Islet precursor cell (in vitro differentiated cells): ENCODE measurements around the gene BRSK1.

Source experiments
- DNase-seq: peaks from one replicate; pipeline ENCODE4 v3.0.0-alpha.2; 2018

BRSK1 gene

DNA sequence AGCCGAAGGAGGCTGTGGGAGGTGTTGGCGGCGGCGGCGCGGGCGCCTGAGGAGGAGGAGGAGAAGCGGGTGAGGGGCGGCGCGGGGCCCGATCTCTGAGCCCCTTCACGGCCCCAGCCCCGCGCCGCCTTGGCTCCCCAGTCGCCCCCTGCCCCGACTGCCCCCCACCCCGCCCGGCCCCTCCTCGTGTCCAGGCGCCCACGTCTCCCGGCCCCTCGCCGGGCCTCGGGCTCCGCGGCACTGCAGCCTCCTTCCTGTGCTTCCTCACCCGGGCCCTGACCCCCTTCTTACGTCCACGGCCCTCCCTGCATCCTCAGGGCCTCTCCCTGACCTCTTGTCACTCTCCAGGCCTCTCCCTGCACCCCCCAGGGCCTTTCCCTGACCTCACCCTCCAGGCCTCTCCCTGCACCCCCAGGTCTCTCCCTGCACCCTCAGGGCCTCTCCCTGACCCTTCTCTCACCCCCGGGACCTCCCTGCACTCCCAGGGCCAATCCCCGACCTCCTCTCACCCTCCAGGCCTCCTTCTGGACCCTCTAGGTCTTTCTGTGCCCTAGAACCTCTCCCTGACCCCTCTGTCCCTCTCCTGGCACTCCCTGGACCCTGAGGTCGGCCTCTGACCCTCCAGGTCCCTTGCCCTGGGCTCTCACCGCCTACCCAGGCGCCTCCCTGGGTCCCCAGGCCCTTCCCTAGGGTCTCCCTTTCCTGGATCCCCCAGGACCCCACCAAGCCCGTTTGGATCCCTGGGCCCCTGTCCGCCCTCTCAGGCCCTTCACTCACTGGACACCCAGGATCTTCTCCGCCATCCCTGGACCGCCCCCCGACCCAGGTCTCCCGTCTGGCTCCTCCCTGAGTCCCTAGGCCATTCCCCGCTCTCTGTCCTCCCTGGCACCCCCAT, 56.3 kb downstream of the BRSK1 start:
- DNase-seq: peak; percentile 56

DNA sequence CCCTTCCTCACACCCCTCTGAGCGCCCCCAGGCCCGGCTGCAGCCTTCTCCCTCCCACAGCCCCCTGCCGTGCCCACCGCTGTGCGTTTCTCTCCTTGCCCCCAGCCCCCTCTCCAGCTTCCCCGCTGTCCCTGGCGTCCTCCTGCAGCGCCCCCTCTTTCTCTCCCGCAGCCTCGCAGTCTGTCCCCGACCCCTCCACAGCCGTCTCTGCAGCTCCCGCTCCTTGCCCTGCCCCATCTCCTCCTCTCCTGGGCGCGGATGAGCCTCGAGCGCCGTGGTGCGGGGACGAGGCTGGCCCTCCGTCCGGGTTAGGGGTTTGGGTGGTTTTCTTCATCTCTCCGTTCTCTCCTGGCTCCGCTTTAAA, 57.0 kb downstream of the BRSK1 start:
- DNase-seq: no peak

DNA sequence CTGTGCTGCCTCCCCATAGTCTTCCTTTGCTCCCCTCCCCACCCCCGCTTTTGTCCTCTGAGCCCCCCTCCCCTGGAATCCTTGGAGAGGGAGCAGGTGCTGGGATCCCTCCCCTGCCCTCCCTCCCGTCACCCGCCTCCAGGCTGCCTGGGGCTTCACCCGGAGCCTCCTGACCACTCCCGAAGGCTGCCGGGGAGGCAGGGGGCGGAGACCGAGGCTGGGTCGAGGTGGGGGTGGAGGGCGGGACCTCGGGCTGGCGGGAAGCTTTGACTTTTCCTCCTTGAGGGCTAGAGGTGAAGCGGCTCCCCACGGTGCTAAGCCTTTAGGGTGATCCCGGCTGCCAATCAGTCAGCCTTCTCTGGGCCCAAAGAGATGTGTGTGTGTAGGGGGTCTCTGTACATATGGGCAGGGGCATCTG, 57.4 kb downstream of the BRSK1 start:
- peak; percentile 91 for DNase-seq

DNA sequence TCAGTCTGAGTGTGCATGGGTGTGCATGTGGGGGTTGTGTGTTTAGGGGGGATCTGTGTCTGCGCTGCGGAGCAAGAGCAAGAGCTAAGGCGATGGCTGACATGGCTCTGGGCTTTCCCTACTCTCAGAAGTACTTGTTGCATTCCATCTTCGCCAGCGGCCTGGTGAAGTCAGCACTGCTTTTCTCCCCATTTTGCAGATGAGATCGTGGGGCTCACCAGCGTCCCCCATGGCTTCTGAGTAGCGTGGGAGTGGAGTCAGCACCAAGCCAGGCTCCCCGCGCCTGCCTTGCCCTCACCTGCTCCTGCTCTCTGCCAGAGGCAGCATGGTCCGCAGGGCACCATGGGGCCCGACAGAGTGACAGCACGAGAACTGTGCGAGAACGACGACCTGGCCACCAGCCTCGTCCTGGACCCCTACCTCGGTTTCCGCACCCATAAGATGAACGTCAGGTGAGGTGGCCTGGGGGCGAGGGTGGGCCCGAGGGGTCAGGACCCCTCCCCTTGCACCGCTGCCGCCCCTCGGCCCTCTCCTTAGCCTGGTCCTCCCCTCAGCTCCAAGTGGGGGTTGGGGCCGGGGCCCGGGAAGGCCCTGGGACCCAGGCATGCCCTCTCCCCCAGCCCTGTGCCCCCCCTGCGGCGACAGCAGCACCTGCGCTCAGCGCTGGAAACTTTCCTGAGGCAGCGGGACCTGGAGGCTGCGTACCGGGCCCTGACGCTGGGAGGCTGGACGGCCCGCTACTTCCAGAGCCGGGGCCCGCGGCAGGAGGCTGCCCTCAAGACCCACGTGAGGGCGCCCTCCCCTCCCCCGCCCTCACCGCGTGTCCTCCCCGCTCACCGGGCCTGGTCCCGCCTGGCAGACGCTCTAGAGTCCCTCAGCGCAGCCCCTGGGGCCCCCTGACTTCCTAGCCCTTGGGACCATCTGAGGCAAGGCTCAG, 58.1 kb downstream of the BRSK1 start:
- DNase-seq: no peak

DNA sequence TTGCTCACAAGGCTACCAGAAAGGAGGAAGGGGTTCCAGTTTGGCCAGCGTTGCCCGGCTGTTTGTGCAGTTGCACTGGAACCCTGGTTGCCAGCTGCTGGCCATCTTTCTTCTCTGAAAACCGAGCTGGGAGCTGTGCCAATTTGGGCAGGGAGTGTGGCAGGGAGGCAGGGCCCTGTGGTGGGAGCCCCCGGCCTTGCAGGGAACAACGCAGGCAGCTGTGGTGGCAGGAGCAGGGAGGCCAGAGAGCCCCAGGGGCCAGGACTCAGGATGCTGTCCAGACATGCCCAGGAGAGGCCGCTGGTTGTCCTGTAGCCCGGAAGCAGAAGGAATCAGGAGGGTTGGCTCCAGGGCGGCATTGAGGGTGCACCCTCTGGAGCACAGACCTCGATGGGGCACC, 60.6 kb downstream of the BRSK1 start:
- peak; percentile 65 for DNase-seq

DNA sequence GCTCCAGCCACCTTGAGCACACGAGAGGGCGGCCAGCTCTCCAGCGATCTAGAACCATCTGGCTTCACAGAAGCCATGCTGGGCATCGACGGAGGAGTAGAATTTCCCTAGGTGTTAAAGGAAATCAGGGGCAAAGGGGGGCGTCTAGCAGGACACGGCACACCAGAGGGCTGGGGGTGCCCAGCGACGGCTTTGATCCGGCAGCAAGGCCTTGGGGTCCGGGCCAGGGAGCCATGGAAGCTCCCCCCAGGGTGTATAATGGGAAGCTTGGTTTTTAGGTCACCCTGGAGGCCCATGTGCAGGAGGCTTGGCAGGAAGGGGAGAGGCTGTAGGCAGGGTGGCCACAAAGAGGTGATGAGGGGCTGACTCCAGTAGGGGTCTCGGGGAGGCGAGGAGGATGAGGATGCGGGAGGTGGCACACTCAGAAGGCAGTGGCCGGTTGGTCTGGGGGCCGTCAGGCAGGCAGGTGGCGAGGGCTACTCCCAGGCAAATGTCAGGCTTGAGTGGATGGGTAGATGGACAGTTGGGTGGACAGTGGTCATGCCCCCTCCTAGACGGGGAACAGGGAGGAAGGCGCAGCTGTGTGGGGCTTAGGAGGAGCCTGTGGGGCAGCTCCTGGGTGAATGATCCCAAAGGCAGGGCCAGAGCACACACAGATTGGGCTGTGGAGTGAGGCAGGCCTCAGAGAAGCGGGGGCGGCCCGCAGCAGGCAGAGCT, 61.5 kb downstream of the BRSK1 start:
- peak; percentile 37 for DNase-seq

DNA sequence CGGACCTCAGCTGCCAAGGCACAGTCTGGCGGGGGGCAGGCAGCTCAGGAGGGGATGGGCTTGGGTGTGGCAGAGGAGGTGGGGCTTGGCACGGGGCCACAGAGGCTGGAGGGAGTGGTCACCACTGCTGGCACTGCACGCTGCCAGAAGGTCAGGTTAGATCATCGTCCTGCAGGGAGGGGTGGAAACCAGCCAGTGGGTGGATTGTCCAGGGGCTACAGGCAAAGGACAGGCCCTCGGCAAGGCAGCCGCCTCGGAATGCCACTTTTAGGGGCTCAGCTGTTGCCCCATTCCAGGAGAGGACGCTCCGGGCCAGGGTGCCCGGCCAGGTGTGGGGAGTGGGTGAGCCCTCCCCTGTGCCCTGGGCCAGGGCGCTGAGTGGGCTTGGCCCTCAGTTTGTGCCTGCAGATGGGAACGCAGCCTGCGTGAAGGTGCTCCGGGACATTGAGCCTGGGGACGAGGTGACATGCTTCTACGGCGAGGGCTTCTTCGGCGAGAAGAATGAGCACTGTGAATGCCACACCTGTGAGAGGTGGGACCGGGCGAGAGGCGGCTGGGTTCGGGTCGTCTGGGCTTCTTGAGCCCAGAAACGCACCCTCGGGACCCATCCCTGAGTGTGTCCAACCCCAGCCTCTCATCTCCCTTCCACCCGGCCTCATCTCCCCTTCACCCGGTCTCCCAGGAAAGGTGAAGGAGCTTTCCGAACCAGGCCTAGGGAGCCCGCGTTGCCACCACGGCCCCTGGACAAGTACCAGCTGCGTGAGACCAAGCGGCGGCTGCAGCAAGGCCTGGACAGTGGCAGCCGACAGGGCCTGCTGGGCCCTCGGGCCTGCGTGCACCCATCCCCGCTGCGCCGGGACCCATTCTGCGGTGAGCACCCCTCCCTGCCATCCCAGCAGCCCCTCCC, 62.3 kb downstream of the BRSK1 start:
- peak; percentile 54 for DNase-seq

DNA sequence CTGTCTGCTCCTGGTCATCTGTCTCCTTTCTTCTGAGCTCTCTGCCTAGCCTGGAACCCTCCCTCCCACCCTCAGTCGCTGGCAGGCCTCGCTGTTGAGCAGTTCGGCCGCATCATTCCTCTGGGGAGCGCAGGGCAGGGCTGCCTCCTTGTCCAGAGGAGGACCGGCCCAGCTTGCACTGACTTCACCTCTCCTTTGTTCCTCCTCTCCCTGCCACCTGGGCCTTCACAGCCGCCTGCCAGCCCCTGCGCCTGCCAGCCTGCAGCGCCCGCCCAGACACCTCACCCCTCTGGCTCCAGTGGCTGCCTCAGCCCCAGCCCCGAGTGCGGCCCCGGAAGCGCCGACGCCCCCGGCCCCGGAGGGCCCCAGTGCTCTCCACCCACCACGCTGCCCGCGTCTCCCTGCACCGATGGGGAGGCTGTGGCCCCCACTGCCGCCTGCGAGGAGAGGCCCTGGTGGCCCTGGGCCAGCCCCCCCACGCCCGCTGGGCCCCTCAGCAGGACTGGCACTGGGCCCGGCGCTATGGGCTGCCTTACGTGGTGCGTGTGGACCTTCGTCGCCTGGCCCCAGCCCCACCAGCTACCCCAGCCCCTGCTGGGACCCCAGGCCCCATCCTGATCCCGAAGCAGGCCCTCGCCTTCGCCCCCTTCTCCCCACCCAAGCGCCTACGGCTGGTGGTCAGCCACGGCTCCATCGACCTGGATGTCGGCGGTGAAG, 63.1 kb downstream of the BRSK1 start:
- peak; percentile 48 for DNase-seq

DNA sequence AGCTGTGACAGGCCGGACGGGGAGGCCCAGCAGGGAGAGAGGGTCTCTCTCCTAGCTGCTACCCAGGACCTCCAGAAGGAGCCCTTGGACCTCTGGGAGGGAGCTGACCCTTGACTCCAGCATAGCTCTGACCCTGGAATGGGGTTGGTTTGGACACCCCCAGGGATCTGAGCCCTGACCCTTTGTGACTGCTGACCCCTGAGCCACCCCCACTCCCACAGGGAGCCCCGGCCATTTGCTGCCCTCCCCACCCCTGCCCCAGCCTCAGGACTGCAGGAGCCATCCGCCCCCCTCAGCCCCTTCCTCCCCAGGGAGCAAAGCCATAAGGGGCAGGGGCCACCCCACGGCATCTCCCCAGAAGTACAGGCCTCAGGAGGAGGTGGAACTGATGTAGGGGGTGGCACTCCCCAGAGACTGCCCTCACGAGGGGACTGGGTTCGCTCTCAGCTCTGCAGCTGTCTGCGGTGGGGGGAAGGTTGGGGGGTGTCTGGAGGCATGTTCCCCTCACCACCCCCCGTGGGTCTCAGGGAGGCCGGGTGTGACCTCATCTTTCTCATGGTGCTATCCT, 63.7 kb downstream of the BRSK1 start:
- peak; percentile 43 for DNase-seq

DNA sequence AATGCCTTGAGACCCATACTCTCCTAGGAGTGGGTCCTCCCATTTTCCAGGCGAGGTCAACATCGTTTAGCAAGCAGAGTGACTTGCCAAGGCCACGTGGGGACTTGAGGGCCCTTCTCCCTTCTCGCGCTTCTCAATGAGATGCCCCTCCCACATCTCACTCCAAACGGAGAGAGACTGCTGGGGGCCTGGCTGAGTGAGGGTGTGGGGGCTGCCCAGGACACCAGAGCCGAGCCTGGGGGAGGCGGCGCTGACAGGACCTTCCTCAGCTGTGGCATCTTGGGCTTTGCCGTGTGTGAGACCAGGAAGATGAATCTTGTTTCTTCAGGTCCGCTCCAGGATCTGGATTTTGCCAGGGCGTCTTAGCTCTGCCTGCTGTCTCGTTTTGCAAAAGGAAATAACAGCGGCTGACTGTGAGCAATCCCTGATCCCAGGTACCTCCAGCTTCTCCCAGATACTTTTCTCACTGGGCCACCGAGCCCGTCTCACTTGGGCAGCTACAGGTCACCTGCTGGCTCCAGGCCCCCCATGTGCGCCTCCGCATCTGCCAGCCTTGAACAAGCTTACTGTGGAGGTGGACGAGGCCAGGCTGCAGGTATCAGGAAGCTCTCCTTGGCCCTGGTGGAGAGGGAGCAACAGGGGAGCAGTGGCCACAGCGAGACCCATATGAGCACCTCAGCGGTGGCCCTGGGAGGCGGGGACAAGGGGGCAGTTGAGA, 64.7 kb downstream of the BRSK1 start:
- peak; percentile 57 for DNase-seq

DNA sequence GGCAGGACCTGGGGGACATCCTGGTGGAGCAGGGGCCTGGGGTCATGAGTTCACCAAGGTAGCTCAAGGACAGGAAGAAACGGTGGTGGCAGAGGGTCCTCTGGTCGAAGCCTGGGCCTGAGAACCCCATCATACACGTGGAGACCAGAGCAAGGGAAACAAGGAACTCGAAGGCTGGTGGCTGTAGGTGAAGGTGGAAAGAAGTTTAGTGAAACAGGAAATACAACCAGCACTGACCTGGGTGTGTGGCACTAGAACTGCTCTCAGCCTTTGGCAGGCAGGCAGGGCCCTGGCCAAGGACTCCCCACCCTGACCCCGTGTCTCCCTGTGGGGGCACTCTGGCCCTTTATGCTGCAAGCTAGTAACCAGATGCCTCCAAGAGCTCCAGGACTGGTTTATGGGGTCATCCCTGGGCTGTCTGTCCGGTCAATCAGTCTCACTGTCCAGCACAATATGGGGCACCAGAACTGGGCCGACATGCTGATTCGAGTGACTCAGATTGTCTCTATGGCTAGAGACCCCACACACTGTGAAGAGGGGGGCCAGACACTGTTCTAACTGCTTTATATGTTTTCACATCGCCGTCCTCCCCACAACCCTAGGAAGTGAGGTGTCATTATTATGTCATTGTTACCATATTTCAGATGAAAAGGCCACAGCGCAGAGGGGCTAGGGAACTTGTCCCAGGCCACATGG, 67.0 kb downstream of the BRSK1 start:
- DNase-seq: no peak

DNA sequence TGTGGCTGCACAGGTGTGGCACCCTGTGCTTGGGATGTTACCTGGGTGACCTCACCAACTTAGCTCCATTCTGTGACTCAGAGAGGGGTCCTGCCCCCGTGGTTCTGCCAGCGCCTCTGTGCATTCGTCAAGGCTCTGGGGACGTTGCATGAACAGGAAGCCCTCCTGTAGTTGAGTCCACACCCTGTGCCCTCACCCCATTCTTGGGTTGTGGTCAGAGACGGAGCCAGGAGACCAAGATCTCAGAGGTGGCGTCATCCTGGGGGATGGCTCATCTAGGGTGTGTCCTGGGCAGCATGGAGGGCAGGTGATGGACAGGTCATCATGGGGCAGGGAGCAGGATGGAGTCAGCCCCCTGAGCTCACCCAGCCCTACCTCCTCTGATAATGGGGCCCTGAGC, 68.2 kb downstream of the BRSK1 start:
- no peak for DNase-seq

DNA sequence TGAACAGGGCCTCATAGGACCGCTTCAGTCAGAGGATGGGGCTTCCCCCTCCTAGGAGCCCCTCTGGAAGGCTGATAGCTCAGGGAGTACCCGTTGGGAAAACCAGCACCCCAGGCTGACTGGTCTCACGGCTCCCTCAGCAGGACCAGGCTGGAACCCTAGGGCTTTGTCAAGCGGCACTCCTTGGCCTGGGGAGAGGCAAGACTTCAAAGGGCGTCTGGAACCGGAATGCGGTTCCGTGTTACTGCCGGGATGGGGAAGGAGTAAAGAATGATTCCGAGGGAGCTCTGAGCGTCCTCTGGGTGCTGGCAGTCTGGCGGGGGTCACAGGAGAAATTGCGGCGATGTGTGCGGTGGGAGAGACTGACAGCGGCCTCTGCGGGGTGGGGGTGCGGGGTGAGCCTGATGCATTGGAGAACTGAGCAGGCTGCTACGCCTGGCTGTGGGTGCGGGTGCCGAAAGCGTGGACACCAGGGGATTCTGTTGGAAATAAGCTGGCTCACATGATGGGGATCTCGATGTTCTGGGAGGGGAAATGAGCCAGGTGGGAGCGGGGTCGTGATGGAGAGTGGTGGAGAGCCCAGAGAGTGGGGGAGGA, 68.8 kb downstream of the BRSK1 start:
- no peak for DNase-seq

DNA sequence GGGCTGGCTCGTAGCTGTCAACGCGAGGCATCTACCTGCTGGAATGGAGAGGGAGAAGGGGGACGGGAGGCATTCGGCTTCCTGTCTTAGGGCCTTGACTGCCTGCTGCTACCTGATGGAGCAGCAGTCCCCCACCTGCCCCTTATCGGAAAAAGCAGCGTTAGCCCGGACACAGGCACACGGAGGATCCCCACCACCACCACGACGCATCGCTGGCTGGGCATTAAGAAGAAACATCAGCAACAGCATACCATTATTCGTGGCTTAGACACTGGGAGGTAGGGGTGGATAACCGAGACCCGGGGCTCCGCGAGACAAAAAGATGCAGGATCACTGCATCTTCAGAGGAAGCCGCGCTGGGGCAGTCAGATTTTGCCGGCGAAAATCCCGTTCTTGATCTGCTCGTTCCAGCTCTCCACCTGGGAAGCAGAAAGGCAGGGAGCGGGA, 69.6 kb downstream of the BRSK1 start:
- DNase-seq: no peak

DNA sequence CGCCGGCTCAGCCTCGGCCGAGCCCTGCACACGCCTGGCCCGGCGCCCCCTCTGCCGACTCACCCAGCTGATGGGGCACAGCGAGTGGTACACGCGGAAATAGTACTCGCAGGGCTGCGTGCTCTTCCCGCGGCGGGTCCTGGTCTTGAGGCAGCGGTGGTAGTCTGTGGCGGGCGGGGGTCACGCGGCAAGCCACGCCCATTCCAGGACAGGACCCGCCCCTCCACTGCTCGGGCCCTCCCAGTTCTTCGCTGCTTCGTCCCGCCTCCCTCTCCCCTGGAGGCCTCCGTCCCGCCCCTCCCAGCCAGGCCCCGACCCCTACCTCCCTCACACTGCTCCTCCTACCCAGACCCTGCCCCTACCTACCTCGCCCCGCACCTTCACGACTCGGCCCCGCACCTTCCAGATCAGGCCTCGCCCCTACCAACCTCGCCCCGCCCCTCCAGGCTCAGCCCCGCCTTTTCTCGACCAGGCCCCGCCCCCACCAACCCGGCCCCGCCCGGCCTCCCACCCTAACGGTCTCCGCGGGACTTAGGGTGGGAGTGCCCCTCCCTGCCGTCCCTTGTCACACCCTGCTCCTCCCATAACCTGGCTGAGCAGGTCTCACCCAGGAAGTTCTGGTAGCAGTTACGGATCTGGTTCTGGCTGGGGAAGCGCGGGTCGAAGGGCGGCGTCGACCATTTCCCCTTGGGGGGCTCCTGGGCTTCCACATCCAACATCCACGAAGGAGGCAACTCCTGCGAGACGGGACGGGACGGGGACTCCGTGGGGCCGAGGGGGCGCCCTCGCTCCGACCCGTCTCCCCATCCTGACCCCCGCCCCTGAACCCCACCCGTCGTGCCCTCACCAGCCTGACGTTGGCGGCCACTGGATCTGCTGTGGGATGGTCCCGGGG, 70.3 kb downstream of the BRSK1 start:
- DNase-seq: peak; percentile 82

DNA sequence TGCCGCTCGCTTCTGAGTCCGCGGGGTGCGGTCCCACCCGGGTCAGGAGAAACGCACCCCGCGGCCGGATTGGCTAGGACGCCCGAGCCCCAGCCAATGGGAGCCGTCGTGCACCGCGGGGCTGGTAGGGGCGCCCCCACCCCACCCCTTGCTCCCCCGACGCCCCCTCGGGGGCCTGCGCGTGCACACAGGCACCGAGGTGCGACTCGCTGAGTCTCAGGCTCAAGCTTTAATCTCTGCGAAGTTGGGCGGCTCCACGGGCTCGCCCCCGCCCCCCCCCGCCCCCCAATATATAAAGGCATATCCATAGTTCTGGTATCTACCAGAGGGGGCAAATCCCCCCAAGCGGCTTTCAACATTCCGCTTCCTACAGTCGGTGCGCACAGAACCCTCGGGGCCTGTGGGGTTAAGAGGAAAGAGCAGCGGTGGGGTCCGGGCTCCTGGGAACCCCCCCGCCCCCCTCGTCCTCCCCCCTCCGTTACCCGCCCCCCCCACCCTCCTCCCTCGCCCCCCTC, 71.0 kb downstream of the BRSK1 start, which contains the start of gene COX6B2:
Gene COX6B2 (minus strand): TSS at position 22 of the 515 bp plus-strand sequence. CDS start 198 bp downstream, outside the sequence.
- no peak for DNase-seq

DNA sequence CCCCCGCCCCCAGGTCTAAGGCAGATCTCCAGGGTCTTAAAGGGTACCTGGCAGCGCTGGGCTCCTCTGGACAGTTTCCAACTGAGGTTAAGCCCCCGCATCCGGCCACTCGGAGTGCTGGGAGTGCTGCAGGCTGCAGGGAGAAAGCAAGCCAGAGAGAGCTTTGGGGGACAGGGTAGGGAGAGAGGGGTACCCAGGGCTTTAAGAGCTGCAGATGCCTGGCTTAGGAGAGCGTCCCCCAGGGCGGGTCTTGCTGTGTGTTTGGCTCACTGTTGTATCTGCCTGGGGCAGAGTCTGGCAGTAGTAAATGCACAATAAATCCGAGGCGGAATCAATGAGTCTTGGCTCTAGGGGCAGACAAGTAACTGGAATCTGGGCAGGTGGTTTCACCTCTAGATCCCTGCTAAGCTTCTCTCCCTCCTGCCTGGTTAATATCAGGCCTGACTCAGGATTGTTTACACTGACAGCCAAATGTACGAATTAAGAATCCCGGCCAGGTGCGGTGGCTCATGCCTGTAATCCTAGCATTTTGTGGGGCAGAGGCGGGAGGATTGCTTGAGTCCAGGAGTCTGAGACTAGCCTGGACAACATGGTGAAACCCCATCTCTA, 71.5 kb downstream of the BRSK1 start:
- DNase-seq: no peak
